CD14-positive monocyte (primary cell): ENCODE results near the gene CHPT1. TPM values are rescaled to one million over a fixed set of nuclear protein-coding genes. Genes with fewer than 3 reads are reported as not detected.
A peak's percentile ranks its signal among the peaks of the same experiment; 100 is the strongest.

Source experiments
- DNase-seq, 3 donors: peaks; one replicate each; pipeline ENCODE4 v3.0.0-alpha.2; 2011 to 2022
- H2AFZ ChIP-seq: 2 replicates; pipeline ENCODE4 v1.6.0; 2012; ENCODE audit warnings: mild to moderate bottlenecking, low read depth, low read length, inconsistent platforms; ENCODE audit not compliant: insufficient read depth, poor library complexity, severe bottlenecking
- H3K27ac ChIP-seq, 2 donors: 1 replicate in 1 of 2; 2 replicates in 1 of 2; pipeline ENCODE4 v1.5.1; 2012 to 2013; ENCODE audit warnings: low read length in 2 of 2, control low read depth in 1 of 2, inconsistent platforms in 1 of 2, low read depth in 1 of 2, mild to moderate bottlenecking in 1 of 2
- H3K27me3 ChIP-seq, 2 donors: one replicate each; pipeline versions ENCODE4 v1.6.0 to v1.6.1; 2011 to 2013; ENCODE audit warnings: low read length in 2 of 2; ENCODE audit not compliant: control insufficient read depth in 2 of 2, insufficient read depth in 2 of 2
- H3K36me3 ChIP-seq, 2 donors: replicated peaks in 1 of 2; 1 replicate in 1 of 2; 2 replicates in 1 of 2; pipeline versions ENCODE4 v1.5.1 to v1.6.1; 2012 to 2013; ENCODE audit warnings: low read length in 2 of 2, control low read depth in 1 of 2, inconsistent platforms in 1 of 2, mild to moderate bottlenecking in 1 of 2; ENCODE audit not compliant: insufficient read depth in 2 of 2, control insufficient read depth in 1 of 2
- H3K4me1 ChIP-seq, 2 donors: 1 replicate in 1 of 2; 2 replicates in 1 of 2; pipeline versions ENCODE4 v1.5.1 to v1.6.1; 2012 to 2013; ENCODE audit warnings: low read length in 2 of 2, control low read depth in 1 of 2, inconsistent platforms in 1 of 2, mild to moderate bottlenecking in 1 of 2, moderate library complexity in 1 of 2; ENCODE audit not compliant: insufficient read depth in 2 of 2, control insufficient read depth in 1 of 2
- H3K4me2 ChIP-seq: replicated peaks from 2 replicates; pipeline ENCODE3; 2012; ENCODE audit warnings: low read length, moderate library complexity, mild to moderate bottlenecking; ENCODE audit not compliant: poor library complexity, severe bottlenecking; ENCODE audit errors: extremely low read depth
- H3K4me3 ChIP-seq, 3 experiments: fragments of 200-600 bp in 1 of 3; sonication (generic) in 1 of 3; replicated peaks in 1 of 3; 1 replicate in 2 of 3; 2 replicates in 1 of 3; pipeline ENCODE4 v1.5.1; 2011 to 2013; ENCODE audit warnings: low read length in 3 of 3, mild to moderate bottlenecking in 3 of 3, control low read depth in 2 of 3, low read depth in 2 of 3, inconsistent platforms in 1 of 3, moderate library complexity in 1 of 3
- H3K79me2 ChIP-seq: 2 replicates; pipeline ENCODE4 v1.6.0; 2012; ENCODE audit warnings: mild to moderate bottlenecking, control low read depth, inconsistent platforms, low read length, moderate library complexity; ENCODE audit not compliant: insufficient read depth
- H3K9ac ChIP-seq: 2 replicates; pipeline ENCODE4 v1.6.0; 2017; ENCODE audit warnings: low read length, mild to moderate bottlenecking; ENCODE audit not compliant: insufficient read depth, poor library complexity, severe bottlenecking
- H3K9me3 ChIP-seq, 2 donors: replicated peaks in 1 of 2; 1 replicate in 1 of 2; 2 replicates in 1 of 2; pipeline versions ENCODE4 v1.5.1 to v1.6.1; 2012 to 2013; ENCODE audit warnings: low read length in 2 of 2, control low read depth in 1 of 2; ENCODE audit not compliant: control insufficient read depth in 1 of 2, insufficient read depth in 1 of 2
- H4K20me1 ChIP-seq: 2 replicates; pipeline ENCODE4 v1.6.0; 2012; ENCODE audit warnings: mild to moderate bottlenecking, low read length, control low read depth, moderate library complexity; ENCODE audit not compliant: insufficient read depth
- H3K27ac Mint-ChIP-seq, 7 donors: one replicate each; pipeline ENCODE4 v1.8.0; 2020; ENCODE audit warnings: mild to moderate bottlenecking in 7 of 7, mixed read lengths in 7 of 7, moderate library complexity in 6 of 7, inconsistent platforms in 2 of 7
- H3K27me3 Mint-ChIP-seq, 3 donors: one replicate each; pipeline ENCODE4 v1.8.0; 2021 to 2022; ENCODE audit warnings: low read depth in 3 of 3, mild to moderate bottlenecking in 3 of 3, mixed read lengths in 3 of 3, moderate library complexity in 3 of 3, inconsistent platforms in 1 of 3
- H3K36me3 Mint-ChIP-seq, 2 donors: one replicate each; pipeline ENCODE4 v1.8.0; 2020; ENCODE audit warnings: mixed read lengths in 2 of 2, inconsistent platforms in 1 of 2, mild to moderate bottlenecking in 1 of 2
- H3K4me1 Mint-ChIP-seq: one replicate; pipeline ENCODE4 v1.8.0; 2020; ENCODE audit warnings: mild to moderate bottlenecking, mixed read lengths
- H3K4me3 Mint-ChIP-seq, 2 donors: one replicate each; pipeline ENCODE4 v1.8.0; 2020; ENCODE audit warnings: mild to moderate bottlenecking in 2 of 2, mixed read lengths in 2 of 2, moderate library complexity in 1 of 2
- H3K9me3 Mint-ChIP-seq, 7 donors: one replicate each; pipeline ENCODE4 v1.8.0; 2020 to 2022; ENCODE audit warnings: mixed read lengths in 7 of 7, mild to moderate bottlenecking in 6 of 7, moderate library complexity in 6 of 7, inconsistent platforms in 2 of 7
- WGBS: methylation state at CpG from one replicate; pipeline ENCODE4 v1.1.5; 2013; ENCODE audit warnings: missing lambda C conversion rate; ENCODE audit not compliant: insufficient coverage; 5-methylcytosine and 5-hydroxymethylcytosine counted together
- intact Hi-C, 2 donors: fragments of 100-400 bp; cut with micrococcal nuclease; formaldehyde crosslinking; loops; one replicate each; pipeline versions ENCODE4 v1.15.0 to v1.15.1; 2023
- polyA plus RNA-seq, 3 donors: library from polyadenylated mRNA; depleted of rRNA in 1 of 3; unstranded in 2 of 3; stranded (reverse) in 1 of 3; fragments of 300-500 nt in 2 of 3; fragments of >200 nt in 1 of 3; fragmentation: Illumina TruSeq in 2 of 3; gene quantifications; 1 replicate in 2 of 3; 2 replicates in 1 of 3; pipeline ENCODE4 v1.2.3, GENCODE V29; 2012 to 2021
- small RNA-seq: library from RNA; depleted of rRNA; stranded (forward); fragments of <200 nt; gene quantifications from one replicate; pipeline ENCODE3, GENCODE V24; 2012; ENCODE audit warnings: low read depth; ENCODE audit not compliant: insufficient read length
- TF ChIP-seq, protein P1 (sequence below): fragments of 200-600 bp; IDR thresholded peaks from one replicate; pipeline ENCODE4 v1.8.0; 2022; ENCODE audit warnings: antibody characterized with exemption, mild to moderate bottlenecking

The CHPT1 gene
- polyA plus RNA-seq, 3 donors = 30.9 to 92.7 (median 36.7) TPM

DNA sequence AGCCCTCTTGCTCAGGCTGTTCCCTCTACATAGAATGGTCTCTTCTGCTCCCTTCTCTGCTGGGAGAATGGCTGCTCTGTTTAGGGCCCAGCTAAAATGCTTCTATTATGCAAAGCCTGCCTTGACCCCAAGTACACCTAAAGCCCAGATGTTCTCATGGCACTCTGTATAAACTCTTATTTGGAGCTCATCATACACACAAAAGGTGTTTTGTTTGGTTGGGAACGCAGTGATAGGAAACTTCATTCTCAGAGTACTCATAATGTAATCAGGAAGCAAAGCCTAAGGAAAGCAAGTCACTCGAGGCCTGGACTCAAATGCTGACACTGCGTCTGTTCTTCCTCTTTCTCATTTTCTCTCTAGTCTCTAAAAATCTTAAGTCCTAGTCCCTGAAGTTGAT is 80.0 kb downstream of the CHPT1 start:
- H3K36me3 ChIP-seq = peaks cover 3 to 10% of the 10 kb centered on the region in 2 donors

DNA sequence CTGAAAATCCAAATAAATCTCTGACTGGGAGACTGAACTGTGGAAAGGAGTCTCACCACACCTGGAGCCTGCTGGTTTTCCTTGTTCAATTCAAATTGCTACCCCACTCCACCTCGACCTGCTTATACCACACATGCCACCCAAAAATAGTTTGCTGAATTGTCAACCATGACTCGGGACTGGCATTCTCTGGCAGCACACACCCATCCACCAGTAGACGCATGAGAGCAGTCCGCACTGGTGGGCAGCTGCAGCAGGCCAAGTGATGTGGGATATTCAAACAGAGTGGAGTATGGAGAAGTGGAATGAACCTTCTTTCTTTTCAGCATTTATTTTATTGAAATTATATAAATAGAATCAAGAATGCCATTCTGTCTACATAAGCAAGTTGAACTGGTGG is 80.5 kb downstream of the CHPT1 start:
- Histone ChIP-seq H3K36me3 (peaks cover 3 to 10% of the 10 kb centered on the region in 2 donors), H3K27ac (peak overlapping the region; percentile 30 to 81), H4K20me1 (no peaks in the 10 kb centered on the region), H3K4me1 (peaks cover 57 to 63% of the 10 kb centered on the region in 2 donors), H3K79me2 (peaks cover 6% of the 10 kb centered on the region), H3K4me3 (peak overlapping the region in 1 of 3 experiments; percentile 3), H3K27me3 (no peaks in the 10 kb centered on the region), H3K9ac (peak overlapping the region; percentile 19), H2AFZ (no peak overlapping the region), H3K9me3 (no peaks in the 10 kb centered on the region), H3K4me2 (peak overlapping the region; percentile 26)
- H3K27ac Mint-ChIP-seq = peak overlapping the region; percentile 87 to 95 (median 90)
- peaks cover 63% of the 10 kb centered on the region for H3K4me1 Mint-ChIP-seq
- no peaks in the 10 kb centered on the region for H3K27me3 Mint-ChIP-seq
- intact Hi-C loops = loop anchor here (5.0 to 10.0 kb wide), 4 partner anchors 49 to 1767 kb away; partner anchors contain the start of gene ARL1 (in 1 of the 2)
- H3K36me3 Mint-ChIP-seq = peaks cover 25 to 49% of the 10 kb centered on the region in 2 donors
- 0% methylated on average over 1 of the region's 4 CpGs for WGBS
- no peaks in the 10 kb centered on the region for H3K9me3 Mint-ChIP-seq
- DNase-seq = no peak
- TF ChIP-seq, protein P1, sequence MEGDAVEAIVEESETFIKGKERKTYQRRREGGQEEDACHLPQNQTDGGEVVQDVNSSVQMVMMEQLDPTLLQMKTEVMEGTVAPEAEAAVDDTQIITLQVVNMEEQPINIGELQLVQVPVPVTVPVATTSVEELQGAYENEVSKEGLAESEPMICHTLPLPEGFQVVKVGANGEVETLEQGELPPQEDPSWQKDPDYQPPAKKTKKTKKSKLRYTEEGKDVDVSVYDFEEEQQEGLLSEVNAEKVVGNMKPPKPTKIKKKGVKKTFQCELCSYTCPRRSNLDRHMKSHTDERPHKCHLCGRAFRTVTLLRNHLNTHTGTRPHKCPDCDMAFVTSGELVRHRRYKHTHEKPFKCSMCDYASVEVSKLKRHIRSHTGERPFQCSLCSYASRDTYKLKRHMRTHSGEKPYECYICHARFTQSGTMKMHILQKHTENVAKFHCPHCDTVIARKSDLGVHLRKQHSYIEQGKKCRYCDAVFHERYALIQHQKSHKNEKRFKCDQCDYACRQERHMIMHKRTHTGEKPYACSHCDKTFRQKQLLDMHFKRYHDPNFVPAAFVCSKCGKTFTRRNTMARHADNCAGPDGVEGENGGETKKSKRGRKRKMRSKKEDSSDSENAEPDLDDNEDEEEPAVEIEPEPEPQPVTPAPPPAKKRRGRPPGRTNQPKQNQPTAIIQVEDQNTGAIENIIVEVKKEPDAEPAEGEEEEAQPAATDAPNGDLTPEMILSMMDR = no peak
- no peak overlapping the region for H3K4me3 Mint-ChIP-seq

More for the DNA sequence above, 80.0 kb downstream of the CHPT1 start:
- H3K9ac ChIP-seq = peak overlapping the region; percentile 19
- H3K27ac Mint-ChIP-seq = peak overlapping the region; percentile 87 to 96 (median 94)
- H3K9me3 ChIP-seq = no peaks in the 10 kb centered on the region
- no peaks in the 10 kb centered on the region for H3K9me3 Mint-ChIP-seq
- peaks cover 61 to 68% of the 10 kb centered on the region in 2 donors for H3K4me1 ChIP-seq
- H3K79me2 ChIP-seq = peaks cover 6% of the 10 kb centered on the region
- peak; percentile 40 to 73 (median 56) for DNase-seq
- peak overlapping the region in 1 of 3 experiments; percentile 3 for H3K4me3 ChIP-seq
- H3K27ac ChIP-seq = peak overlapping the region; percentile 55 to 81
- TF ChIP-seq, protein P1 = no peak
- H3K4me2 ChIP-seq = peak overlapping the region; percentile 26
- H3K4me3 Mint-ChIP-seq = no peak overlapping the region
- H3K36me3 Mint-ChIP-seq = peaks cover 20 to 44% of the 10 kb centered on the region in 2 donors
- intact Hi-C loops = loop anchor here (5.0 to 10.0 kb wide), 4 partner anchors 50 to 1767 kb away; partner anchors contain the start of gene ARL1 (in 1 of the 2)
- peaks cover 64% of the 10 kb centered on the region for H3K4me1 Mint-ChIP-seq
- H3K27me3 Mint-ChIP-seq = no peaks in the 10 kb centered on the region
- H2AFZ ChIP-seq = peak overlapping the region; percentile 51
- WGBS = no CpG with 5 or more reads among the region's 3 CpGs
- H4K20me1 ChIP-seq = no peaks in the 10 kb centered on the region
- H3K27me3 ChIP-seq = no peaks in the 10 kb centered on the region

Small RNAs within 50 kb of the gene (small RNA-seq; reads per million reads assigned to genes)
- gene RNU6-101P = not detected
- gene RNY1P16 = not detected

Other genes starting within 250 kb of the CHPT1 start
- gene SPIC, start 222.3 kb upstream of the CHPT1 start, polyA plus RNA-seq = under 1 TPM in 1 of 3 donors, not detected in 2; 0.13 TPM
- gene MYBPC1, start 102.7 kb upstream of the CHPT1 start, polyA plus RNA-seq = under 1 TPM in 2 of 3 donors, not detected in 1; 0.04 to 0.16 TPM
- under 1 TPM in 1 of 3 donors, not detected in 2; 0.15 TPM for gene SYCP3, start 41.8 kb downstream of the CHPT1 start, polyA plus RNA-seq
- gene GNPTAB, start 133.3 kb downstream of the CHPT1 start, polyA plus RNA-seq = 10 to 100 TPM; 14.4 to 29.1 (median 24.1) TPM
- gene DRAM1, start 179.9 kb downstream of the CHPT1 start, polyA plus RNA-seq = 10 to 100 TPM; 14.0 to 49.7 (median 43.0) TPM